ENCODE data around the gene NDUFB4. TPM values are rescaled to one million over a fixed set of nuclear protein-coding genes. Genes with fewer than 3 reads are reported as not detected.

The NDUFB4 gene
- polyA plus RNA-seq, result 238 TPM

DNA sequence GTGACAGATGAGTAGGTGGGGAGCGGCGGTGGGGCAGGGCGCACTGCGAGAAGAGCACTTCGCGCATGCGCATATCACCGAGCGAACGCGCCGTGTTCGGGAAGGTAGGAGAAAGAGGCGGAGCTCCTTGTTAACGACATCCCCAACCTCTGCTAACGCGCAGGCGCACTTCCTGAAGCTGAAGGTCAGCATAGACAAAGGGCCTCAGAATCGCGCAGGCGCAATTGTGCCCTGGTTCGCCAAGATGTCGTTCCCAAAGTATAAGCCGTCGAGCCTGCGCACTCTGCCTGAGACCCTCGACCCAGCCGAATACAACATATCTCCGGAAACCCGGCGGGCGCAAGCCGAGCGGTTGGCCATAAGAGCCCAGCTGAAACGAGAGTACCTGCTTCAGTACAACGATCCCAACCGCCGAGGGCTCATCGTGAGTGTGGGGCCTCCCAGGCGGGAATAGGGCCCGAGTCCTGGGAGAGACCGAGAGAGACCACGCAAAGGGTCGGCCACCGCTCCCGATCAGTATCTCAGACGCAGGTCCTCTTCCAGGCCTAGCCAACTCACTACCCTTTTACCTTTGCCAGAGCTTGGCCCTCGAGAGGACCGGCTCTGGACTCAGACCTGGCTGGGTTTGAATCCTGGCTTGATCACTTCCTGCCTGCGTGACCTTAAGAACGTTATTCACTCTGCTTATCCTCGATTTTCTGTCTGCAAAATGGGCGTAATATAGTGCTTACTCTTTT is at the start of gene NDUFB4:
Gene NDUFB4, plus strand, starts transcription at position 221 of the 737 bp plus-strand sequence. Its CDS starts 24 bp downstream, at position 245.
- Mint-ChIP-seq H3K4me3 (peak within 1 kb of the TSS in 3 of 4 donors; percentile 96 to 97 (median 96)), H3K27me3 (no peaks in the 10 kb centered on the region), H3K36me3 (peaks cover 5% of the 10 kb centered on the region), H3K9me3 (no peaks in the 10 kb centered on the region), H3K27ac (peak within 1 kb of the TSS; percentile 78 to 100 (median 99)), H3K4me1 (peaks cover 2 to 19% (median 9%) of the 10 kb centered on the region in 3 donors)

DNA sequence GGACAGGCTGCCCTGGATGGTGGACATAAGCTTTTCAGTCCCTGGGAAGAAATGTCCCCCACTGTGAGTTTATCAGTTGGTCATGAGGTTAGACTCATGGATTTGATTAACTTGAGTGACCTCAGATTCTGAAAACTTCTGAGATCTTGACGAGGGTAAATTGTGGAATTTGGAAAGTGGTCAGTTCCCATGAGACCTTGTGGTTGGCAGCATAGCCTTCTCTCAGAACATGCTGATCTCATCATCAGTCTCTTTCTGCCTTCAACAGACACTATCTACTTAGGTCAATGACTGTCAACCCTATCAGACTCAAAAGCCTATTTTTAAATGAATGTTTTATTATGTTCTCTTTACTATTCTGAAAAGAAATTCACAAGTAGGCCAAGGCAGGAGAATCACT is 45.6 kb upstream of the NDUFB4 start:
- Mint-ChIP-seq H3K27ac (no peak overlapping the region), H3K36me3 (no peaks in the 10 kb centered on the region), H3K4me3 (no peak overlapping the region), H3K9me3 (no peaks in the 10 kb centered on the region), H3K4me1 (no peaks in the 10 kb centered on the region), H3K27me3 (peaks cover 6% of the 10 kb centered on the region)

DNA sequence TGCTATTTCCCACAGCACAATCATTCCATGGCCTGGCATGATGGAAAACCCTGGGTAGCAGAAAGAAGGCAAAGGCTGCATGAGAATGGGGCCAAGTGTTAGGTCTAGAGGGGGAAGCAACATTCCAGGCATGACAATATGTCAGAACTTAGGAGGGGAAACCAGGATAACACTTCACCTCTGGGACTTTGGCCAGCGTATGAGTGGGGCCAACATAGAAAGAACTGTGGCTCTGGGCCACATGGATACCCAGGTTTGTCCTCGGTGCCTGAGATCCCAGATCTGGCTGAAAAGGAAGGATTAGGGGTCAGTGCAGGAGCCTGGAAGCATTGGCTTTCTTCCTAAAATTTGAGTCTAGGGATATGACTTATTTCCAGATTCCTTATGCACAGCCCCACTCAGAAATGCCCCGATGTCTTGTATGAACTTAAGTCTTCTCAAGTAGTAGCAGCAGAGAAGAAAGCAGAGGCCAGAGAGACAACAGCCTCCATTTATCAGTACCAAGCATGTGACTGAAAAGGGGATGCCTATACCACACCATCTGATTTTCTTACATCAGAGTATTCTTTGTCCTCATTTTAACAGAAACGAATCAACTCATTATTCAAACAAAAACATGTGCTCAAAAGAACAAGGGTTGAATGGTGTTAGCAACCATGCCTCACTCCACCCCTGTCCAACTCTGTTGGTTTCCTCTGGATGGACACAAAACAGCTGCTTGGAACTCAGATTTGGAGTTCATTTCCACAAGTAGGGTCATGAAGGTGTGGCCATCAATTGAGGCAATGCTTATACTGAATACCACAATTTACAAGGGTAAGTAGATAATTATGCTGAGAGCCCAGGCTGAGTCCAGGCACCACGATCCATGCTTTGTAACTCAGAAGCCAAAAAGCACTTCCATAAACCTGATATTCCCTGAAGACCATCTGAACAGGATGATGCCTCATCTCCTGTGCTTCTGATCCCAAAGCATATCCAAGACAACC is 43.7 kb upstream of the NDUFB4 start:
- Mint-ChIP-seq H3K4me3 (no peak overlapping the region), H3K4me1 (no peaks in the 10 kb centered on the region), H3K9me3 (no peaks in the 10 kb centered on the region), H3K36me3 (no peaks in the 10 kb centered on the region), H3K27ac (no peak overlapping the region), H3K27me3 (peaks cover 7% of the 10 kb centered on the region)

DNA sequence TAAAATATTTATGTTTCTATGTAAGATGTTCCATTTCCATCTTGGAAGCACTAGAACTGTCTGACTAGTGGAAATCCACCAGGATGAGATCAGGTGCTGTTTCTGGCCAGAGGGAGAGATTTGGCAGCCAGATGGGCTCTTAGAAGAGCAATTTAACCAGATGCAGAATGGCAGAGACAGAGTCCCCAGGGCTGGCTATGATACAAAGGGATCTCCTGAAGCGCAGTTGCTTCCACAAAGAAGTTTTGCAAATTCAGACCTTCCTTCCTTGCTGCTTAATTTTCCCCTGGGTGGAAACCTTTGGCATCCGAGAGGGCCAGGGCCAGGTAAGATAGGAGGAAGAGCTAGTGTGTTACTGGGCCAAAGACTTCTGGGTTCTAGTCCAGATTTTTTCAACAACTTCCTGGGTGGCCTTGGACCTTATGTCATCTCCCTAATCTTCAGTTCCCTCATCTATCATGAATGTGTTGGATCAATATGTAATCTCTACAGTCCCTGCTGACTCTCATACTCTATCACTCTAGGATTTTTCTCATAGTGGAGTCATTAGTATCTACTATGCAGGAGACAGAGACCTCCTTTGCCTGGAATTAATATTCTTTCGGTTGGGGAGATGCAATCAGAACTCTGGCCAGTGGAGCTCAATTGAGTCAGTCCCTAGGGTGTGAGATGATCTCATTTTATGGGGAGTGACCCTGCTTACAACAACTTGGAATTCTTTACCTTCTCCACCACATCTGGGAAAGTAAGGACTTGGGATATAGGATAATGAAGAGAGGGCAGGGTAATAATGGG is 41.1 kb upstream of the NDUFB4 start:
- H3K27ac Mint-ChIP-seq, result no peak overlapping the region
- H3K27me3 Mint-ChIP-seq, result peaks cover 13% of the 10 kb centered on the region
- no peaks in the 10 kb centered on the region for H3K36me3 Mint-ChIP-seq
- H3K4me3 Mint-ChIP-seq, result no peak overlapping the region
- H3K4me1 Mint-ChIP-seq, result peaks cover 6 to 8% (median 6%) of the 10 kb centered on the region in 3 donors
- H3K9me3 Mint-ChIP-seq, result no peaks in the 10 kb centered on the region

DNA sequence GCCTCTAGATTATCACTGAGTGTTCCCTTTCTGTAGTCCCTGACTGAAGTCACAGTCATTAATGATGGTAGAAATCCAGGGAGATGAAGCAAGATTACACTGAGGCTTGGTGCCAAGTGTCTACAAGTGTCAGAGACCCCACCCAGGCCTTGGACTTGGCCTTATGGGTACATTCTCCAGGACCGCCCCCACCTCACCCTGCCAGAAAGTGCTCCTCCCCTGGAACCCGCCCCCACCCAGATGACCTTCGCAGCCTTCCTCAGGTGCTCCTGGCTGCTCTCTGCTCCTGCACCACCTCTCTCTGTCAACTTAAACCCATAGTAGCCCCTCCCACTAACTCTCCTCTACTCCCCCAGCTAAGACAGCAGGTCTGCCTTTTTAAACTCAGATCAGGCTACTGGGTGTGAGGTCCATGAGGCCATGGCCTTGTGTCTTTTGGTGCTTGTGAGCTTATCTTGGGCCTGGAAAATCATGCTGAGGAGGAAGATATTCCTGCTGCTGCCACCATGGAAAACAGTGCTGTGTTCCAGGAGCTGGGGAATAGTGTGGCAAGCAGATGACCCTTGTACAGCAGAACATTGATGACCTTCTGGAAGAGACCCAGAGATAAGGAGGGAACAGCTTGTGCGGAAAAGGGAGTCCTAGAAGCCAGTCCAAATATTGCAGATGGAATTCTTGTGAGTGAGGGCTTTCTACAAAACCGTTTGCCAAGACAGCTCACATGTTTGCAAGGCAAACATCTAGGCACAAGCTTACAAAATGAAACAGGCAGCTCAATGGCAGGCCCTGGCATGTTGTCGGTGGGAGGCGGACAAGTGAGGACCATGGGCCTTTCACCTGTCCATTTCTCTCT is 40.3 kb upstream of the NDUFB4 start:
- Mint-ChIP-seq H3K4me1 (peaks cover 6 to 8% (median 6%) of the 10 kb centered on the region in 3 donors), H3K36me3 (no peaks in the 10 kb centered on the region), H3K9me3 (no peaks in the 10 kb centered on the region), H3K27ac (no peak overlapping the region), H3K4me3 (no peak overlapping the region), H3K27me3 (peaks cover 10% of the 10 kb centered on the region)

DNA sequence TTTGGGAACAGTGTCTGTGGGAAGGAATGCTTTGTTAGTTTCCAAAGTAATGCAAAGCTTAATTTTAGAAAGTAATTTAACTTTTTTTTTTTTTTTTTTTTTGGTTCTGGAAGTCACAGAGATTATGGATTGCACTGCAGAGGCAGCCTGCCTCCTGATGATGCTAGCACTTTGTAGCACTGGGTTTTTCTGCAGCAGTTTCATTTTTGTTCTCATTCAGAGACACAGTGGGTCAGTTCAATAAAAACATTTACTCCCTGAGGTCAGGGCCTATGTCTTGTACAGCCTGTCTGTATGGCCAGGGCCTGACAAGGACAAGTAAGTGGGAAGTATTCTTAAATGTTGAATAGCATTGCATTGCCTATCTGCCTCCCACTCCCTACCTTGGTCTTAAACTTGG is 39.0 kb upstream of the NDUFB4 start:
- no peak overlapping the region for H3K4me3 Mint-ChIP-seq
- H3K27ac Mint-ChIP-seq, result peak overlapping the region in 2 of 3 donors; percentile 70 to 93
- no peaks in the 10 kb centered on the region for H3K9me3 Mint-ChIP-seq

DNA sequence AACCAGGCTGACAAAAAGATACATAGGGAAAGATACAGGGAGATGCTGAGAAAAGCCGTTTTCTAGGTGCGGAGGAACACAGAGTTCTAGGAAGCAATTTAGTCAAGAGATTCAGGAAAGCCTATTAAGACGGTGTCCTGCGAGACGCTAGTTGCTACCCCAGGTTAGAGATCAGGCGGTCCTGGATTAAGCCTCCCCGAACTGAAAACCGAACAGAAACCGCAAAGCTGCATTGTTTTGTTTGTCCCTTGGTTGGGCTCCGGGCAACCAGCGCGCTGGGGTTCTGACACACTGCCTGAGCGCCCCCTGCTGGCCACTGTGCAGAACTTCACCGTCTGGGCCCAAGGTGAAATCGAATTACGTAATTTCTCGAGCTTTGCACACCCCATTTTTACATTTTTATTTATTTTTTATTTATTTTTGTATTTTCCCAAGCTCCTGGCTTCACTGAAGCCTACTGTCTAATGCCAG is 37.3 kb upstream of the NDUFB4 start:
- no peaks in the 10 kb centered on the region for H3K36me3 Mint-ChIP-seq
- peak overlapping the region; percentile 21 to 91 (median 74) for H3K4me3 Mint-ChIP-seq
- H3K27ac Mint-ChIP-seq, result peak overlapping the region; percentile 70 to 93 (median 90)
- H3K4me1 Mint-ChIP-seq, result peaks cover 9 to 12% (median 11%) of the 10 kb centered on the region in 3 donors
- H3K27me3 Mint-ChIP-seq, result peaks cover 10% of the 10 kb centered on the region
- no peaks in the 10 kb centered on the region for H3K9me3 Mint-ChIP-seq

More for the DNA sequence above, 39.0 kb upstream of the NDUFB4 start:
- Mint-ChIP-seq H3K36me3 (no peaks in the 10 kb centered on the region), H3K27me3 (peaks cover 10% of the 10 kb centered on the region), H3K4me1 (peaks cover 9 to 12% (median 11%) of the 10 kb centered on the region in 3 donors)

DNA sequence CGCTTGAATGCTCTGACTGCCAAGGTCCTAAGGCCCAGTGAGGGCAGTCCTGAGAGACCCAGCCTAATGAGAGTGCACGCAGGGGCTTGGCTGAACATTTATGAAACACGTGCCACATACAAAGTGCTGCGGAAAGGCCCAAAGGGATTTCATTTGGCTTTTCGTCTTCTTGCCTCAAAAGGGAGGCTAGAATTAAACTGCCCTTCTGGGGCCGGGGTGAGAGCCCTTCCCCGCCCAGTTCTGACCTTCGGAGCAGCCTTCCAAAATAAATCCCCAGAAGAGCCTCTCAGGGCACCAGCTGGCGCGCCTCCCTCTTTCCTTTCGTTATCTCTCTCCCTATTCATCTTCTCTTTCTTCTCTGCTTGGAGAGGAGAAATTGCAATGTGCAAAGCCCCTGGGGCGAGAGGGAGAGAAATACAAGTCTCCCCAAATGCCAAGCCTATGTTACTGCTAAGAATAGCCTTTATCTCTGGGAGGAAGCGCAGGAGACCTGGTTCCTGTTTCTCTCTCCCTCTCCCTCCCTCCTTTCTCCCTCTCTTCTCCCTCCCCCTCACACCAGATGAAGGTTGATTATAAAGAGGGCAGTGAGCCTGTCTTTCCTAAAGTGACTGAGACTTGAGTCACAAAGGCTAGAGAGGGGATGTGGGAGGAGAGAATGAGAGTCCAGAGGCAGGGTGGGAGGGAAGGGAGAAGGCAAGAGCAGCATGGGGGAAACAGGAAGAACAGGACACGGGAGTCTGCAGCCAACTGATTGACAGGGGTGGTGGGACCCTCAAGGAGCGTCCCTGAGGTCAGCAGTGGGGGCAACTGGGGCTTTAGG is 36.7 kb upstream of the NDUFB4 start:
- Mint-ChIP-seq H3K27me3 (peaks cover 10% of the 10 kb centered on the region), H3K4me1 (peaks cover 9 to 12% (median 11%) of the 10 kb centered on the region in 3 donors), H3K9me3 (no peaks in the 10 kb centered on the region), H3K27ac (peak overlapping the region in 2 of 3 donors; percentile 70 to 93), H3K36me3 (no peaks in the 10 kb centered on the region), H3K4me3 (peak overlapping the region in 3 of 4 donors; percentile 51 to 91 (median 89))

DNA sequence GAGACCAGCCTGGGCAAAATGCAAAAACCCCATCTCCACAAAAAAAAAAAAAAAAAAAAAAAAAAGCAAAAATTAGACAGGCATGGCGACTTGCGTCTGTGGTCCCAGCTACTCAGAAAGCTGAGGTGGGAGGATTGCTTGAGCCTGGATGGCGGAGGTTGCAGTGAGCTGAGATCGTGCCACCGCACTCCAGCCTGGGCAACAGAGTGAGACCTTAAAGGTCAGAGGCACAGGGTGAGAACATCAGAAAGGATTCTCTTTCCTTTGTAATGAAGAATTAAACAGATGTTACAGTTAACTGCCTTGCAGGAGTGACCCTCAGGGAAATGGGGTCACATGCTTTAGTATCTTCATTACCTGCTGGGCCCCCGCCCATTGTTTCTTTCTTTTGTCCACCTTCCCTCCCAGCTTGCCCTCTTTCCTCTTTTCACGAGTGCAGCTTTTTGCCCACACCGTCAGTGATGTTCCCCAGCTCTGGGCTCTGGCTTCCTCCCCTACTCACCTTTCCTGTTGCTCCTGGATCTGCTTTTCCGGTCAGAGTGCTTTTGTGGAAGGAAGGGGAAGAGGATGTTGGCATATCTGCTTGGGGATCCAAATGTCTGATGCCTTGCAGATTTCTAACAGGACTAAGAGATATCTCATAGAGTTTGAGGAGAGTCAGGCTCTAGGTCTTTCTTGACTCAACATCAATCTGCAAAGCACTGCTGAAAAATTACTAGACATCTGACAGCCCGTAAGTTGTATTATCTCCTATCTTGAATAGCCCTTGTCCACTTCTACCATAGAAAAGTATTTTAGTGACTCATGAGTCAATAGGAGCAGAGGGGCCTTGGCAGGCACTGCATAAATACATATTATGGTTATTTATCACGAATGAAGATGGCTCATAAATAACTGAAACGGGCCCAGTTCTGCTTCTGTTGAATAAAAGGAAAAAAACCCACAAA is 35.6 kb upstream of the NDUFB4 start:
- H3K36me3 Mint-ChIP-seq, result no peaks in the 10 kb centered on the region
- H3K9me3 Mint-ChIP-seq, result no peaks in the 10 kb centered on the region
- H3K4me3 Mint-ChIP-seq, result peak overlapping the region in 1 of 4 donors; percentile 44
- peaks cover 9 to 12% (median 11%) of the 10 kb centered on the region in 3 donors for H3K4me1 Mint-ChIP-seq
- H3K27ac Mint-ChIP-seq, result peak overlapping the region in 1 of 3 donors; percentile 63
- peaks cover 12% of the 10 kb centered on the region for H3K27me3 Mint-ChIP-seq

DNA sequence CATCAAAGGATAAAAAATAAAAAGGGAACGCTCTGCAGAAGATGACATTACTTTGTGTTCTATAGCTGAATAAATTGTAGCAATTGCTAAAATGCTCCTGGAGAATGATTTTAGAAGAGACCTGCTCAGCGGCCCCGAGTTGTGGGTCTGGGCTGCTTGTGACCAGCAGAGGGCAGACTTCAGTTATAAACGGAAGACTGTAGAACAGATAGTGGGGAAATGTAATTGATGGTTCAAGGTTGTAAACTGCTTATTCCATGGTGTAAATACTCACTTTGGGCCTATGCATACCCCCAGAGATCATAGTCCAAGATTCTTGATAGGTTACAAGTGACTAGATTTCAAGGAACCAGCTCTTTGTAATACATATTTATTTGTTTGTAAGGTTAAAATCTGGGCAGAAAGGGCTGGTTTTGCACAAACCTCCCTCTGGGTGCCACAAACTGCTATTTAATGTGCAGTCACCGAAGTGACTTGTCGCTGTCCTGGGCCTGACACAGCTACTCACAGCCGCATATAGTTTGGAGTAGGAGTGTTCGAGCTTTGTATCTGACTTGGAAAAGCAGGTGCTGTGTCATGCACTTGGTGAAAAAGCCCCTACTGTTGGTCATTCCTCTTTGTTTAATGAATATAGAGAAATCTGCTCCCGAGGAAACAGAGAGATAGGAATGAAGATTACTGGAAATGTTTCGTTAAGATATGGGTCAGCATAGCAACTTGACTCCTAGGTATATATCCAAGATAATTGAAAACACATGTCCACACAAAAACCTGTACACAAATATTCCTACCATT is 34.7 kb upstream of the NDUFB4 start:
- peak overlapping the region in 2 of 3 donors; percentile 63 to 65 for H3K27ac Mint-ChIP-seq
- H3K4me3 Mint-ChIP-seq, result peak overlapping the region in 2 of 4 donors; percentile 44 to 53

DNA sequence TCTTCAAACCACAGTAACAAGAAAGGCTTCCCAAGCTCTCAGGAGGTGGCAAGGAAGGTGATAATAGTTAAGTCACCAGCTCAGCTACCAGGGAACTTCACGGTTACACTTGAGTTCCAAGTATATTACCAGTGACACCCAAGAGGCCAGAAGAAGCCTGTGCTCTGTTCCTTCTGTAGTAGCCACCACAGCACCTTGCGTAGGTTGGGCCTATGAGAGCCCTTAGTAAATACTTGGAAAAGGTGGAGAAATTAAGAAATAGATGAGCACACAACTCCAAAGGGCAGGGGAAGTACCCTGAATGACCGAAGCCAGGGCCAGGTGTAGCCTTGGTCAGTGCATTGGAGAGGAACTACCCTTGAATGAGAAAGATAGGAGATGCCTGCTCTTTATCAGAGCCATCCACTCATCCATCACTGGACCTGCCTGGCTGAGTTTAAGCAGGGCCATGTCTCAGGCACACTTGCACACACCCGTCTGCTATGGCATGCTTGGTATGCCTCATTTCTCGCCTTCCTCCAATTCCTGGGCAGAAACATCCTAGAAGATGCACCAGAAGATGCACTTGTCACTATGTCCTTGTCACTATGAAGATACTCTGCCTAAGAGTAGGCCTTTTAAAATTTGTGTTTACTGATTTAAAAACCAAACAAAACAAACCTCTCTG is 32.6 kb upstream of the NDUFB4 start:
- Mint-ChIP-seq H3K9me3 (no peaks in the 10 kb centered on the region), H3K4me3 (no peak overlapping the region), H3K27ac (no peak overlapping the region), H3K27me3 (peaks cover 8% of the 10 kb centered on the region), H3K4me1 (peaks cover 8 to 14% (median 9%) of the 10 kb centered on the region in 3 donors), H3K36me3 (no peaks in the 10 kb centered on the region)

More for the DNA sequence above, 34.7 kb upstream of the NDUFB4 start:
- no peaks in the 10 kb centered on the region for H3K36me3 Mint-ChIP-seq
- H3K9me3 Mint-ChIP-seq, result no peaks in the 10 kb centered on the region
- peaks cover 13% of the 10 kb centered on the region for H3K27me3 Mint-ChIP-seq
- peaks cover 9 to 12% (median 11%) of the 10 kb centered on the region in 3 donors for H3K4me1 Mint-ChIP-seq

Data from IgD-negative memory B cell (primary cell).